G401 (cell line): Measurements from ENCODE around the gene BTRC. TPM values are rescaled to one million over a fixed set of nuclear protein-coding genes. Genes with fewer than 3 reads are reported as not detected.

ENCODE experiments used
- DNase-seq: peaks from one replicate; pipeline ENCODE4 v3.0.0-alpha.2; 2015; ENCODE audit warnings: low spot score
- in situ Hi-C: cut with HindIII; loops from 2 replicates; pipeline ENCODE4 v1.10.0; 2016; ENCODE audit warnings: low sequenced_read_pairs, mixed read lengths
- total RNA-seq: library from RNA; depleted of rRNA; stranded (reverse); fragments of >200 nt; shearing (Covaris generic); gene quantifications from 2 replicates; pipeline ENCODE4 v1.2.3, GENCODE V29; 2014

The BTRC gene
- total RNA-seq, 1 experiment from 2014 or later, result 21.0 TPM

DNA sequence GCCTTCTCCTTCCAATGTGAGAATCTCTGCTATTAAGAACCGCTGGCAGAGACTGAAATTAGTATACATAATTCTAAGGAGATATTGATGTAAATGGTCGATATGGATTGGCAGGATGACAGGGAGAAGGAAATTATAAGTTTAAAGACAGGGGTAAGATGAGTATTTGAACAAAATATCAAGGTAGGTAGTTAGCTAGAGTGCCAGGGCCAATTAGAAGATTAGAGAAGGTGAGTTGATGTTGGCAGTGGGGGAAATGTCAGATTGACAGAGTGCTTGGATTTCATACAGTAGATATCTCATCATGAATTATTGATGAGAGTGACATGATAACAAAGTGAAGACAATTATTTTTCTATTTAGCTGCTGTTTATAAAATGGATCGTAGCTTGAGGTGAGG lies 74.1 kb downstream of the BTRC start:
- DNase-seq, result no peak
- in situ Hi-C loops, result no loop called here

DNA sequence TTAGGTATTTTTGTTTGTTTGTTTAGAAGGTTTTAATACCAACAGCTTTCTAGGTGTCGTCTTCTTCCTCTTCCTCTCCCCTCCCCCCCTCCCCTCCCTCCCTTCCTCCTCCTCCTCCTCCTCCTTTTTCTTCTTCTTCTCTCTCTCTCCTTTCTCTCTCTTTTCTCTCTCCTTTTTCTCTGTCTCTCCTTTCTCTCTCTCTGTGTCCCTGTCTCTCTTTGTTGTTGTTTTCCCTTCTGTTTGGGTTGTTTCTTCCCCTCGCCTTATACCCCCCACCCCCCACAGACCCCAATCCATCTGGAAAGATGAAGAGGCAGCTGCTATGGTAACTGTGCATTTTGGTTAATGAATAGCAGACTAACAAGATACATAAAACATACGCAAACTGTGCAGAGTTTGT lies 75.5 kb downstream of the BTRC start:
- DNase-seq, result no peak
- in situ Hi-C loops, result no loop called here

DNA sequence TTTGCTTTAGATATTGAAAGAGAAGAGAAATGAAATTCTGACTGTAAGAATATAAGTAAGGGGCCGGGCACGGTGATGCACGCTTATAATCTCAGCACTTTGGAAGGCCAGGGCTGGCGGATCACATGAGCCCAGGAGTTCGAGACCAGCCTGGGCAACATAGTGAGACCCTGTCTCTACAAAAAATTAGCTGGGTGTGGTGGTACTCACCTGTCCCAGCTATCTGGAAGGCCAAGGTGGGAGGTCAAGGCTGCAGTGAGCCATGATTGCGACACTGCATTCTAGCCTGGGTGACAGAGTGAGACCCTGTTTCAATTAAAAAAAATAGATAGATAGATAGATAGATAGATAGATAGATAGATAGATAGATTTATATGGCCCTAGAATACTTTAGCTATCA lies 82.3 kb downstream of the BTRC start:
- no peak for DNase-seq
- in situ Hi-C loops, result no loop called here

DNA sequence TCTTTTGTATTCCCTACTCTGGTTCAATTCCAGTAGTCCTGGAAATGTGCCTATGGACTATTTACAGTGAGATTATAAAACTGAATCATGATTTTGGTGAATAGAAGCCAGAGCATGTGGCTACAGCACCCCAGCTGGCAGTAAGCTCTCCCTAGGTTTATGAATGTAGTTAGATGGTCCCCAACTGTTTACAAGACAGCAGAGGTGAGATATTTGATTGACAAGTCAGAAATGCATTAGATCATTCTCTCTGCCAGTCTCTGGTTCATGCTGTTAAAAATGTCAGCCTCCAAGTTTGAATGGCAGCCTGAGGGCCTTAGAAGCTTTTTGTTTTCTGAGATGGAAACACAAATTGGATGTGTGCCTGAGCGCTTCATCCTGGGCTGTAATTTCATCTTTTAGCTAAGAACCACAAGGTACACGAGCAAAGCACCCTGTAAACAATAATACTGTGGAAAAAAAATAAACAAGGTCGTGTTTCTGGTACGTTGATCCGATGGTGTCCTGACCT lies 85.0 kb downstream of the BTRC start:
- no peak for DNase-seq
- in situ Hi-C loops, result no loop called here

DNA sequence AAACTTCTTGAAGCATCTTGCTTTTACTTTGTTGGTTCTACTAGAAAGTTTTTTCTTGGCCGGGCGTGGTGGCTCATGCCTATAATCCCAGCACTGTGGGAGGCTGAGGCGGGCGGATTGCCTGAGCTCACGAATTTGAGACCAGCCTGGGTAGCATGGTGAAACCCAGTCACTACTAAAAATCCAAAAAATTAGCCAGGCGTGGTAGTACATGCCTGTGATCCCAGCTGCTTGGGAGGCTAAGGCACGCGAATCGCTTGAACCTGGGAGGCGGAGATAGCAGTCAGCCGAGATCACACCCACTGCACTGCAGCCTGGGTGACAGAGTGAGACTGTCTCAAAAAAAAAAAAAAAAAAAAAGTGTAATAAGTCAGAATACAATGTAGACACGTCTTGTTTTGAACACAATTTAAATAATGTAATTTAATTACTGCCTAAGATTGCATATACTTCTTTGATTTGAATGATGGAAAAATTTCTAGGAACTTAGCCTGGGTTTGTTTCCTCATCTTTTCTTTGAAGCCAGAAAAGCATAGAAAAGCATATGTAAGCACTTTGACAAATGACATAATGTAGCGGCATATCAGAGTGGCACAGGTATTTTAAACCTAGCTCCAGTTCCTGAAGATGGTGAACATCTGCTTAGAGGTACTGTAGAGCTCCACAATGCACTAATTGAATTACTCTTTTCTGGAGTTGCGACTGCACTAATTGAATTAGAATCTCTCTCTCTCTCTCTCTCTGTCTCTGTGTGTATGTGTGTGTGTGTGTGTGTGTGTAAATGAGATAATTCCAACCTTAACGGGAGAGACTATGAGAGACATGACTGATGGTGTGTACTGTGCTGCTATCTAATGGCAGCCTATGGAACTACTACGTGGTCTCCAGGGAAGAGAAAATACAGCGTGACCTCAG lies 87.8 kb downstream of the BTRC start:
- DNase-seq, result peak; percentile 74
- in situ Hi-C loops, result no loop called here

DNA sequence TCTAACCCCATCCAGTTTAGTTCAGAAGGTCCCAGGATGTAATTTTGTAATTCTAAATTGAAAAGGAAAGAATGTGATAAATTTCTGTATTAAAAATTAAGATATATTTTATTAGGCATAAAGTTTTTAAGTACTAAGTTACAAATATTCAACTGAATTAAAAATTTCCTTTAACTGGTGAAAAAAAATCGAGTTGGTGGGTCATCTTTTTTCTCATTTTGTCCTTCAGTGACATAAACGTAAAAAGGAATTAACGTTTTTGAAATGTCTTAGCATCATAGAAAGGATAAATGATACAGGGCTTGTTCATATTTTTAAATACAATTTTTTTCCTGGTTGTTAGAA lies 88.5 kb downstream of the BTRC start:
- in situ Hi-C loops, result no loop called here
- no peak for DNase-seq

DNA sequence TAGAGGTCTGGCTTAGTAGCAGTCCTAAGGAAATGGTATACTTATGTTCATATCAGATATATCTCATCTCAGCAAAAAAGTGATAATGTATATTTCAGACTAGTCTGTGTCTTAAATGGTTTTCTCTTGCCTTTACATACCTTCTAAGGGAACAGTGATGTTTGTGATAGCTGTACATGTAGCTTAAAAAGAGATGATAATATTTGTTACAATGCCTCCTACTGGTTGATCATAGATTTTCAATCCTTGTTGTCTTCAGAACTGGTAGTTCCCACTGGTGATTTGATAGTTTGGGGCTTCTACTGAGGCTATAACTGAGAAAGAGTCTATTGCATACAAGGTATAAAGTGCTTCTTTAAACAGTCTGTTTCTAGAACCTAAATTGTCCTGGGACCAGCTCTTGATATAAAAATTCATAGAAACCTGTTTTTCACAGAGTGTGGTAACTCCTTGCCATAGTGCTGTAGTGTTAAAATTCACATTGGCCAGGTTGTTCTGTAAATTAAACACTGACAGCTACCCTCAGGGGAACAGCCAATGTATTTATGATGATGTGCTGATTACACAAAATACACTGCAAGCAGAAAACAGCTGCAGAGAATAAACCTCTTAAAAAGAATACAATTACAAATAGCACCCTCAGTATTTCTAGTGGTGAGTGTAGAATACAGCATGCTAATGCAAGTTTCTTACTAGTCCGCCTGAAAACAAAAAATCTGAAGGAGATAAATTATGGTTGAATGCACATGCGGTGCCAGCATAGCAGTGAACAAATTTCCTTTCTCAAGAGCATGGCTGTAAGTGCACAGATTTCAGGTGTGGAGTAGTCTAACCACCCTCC lies 90.3 kb downstream of the BTRC start:
- in situ Hi-C loops, result no loop called here

DNA sequence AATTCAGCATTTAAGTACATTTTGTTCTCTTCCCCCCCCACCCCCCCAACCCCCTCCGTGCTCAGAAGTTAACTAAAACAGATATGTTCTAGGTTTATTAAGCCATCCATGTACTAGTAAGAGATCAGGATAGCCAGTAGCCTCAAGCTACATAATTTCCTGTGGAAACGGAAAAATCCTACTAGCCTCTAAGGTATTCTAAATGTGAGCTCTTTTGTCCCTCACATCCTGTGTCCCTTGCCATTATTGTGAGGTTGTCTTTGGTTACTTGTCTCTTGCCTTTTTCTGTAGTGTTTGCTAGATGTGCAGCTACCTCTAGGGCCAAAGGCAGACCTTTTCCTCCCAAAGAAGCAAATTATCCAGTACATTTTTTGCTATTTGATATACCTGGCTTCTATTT lies 92.1 kb downstream of the BTRC start:
- in situ Hi-C loops, result no loop called here
- DNase-seq, result no peak

More for the DNA sequence above, 90.3 kb downstream of the BTRC start:
- DNase-seq, result no peak

DNA sequence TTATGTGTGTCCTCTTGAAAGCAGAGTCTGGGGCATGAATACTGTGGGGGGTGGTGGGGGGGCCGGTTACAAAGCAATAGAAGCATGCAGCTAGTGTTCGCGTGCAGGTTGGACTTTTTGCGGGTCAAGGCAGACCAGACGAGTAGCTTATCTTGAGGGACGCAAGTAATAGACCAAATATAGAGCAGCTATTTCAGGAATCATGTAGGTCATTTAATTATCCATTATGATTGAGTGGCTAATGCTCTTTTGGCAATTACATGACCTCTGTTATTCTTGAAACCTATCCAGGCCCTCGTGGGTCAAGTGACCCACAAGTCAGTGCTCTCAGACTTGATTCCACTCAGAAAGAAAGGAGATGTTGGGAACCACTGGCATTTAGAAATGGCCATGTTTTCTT lies 93.0 kb downstream of the BTRC start:
- DNase-seq, result no peak
- in situ Hi-C loops, result no loop called here

DNA sequence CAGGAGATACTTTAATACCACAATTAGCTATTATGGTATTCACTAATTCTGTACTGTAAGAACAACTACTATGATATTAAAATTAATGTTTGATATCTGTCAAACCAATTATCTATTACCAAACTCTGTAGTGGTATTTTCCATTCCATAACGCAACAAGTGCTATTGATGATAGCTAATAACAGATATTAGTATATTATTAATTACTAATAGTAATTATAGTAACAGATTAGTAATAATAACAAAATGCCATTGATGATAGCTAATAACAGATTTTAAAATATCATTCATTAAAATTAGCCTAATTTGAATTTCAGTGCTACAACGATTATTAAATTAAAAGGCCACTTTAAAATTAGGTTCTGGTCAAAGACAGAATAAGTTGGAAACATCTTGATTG lies 93.5 kb downstream of the BTRC start:
- in situ Hi-C loops, result no loop called here
- DNase-seq, result no peak

DNA sequence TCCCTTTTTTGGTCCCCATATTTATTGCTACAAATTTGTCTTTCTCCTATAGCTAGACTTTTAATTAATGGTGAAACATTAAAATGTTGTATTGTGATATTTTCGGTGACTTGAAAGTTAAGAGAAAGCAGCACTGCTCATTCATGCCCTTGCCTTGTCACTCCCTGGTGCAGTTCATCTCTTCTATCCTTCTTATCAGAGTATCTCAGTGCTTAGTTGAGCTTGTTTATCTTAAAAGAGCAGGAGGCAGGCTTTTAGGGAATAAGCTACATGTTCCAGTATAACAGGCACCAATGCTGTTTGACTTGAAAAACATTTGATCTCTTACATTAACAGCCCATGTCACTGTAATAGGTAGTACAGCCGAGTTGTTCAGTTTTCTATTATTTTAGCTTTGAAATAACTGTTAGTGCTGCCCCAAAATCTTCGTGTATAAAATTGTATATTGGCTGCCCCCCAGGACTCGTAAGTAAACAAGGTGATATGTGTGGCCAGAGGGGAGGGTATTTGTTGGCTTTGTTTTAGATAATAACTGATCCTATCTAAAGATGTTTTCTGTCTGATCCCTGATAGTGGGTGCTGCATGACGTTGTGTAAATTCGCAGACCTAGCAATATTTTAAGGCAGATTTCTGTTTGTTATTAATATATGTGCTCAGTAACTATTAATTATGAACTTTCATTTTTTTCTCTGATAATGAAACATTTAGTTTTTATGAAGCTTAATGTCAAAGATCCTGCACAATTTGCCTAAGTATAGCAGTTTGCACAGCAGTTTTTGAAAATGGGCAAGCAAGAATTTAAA lies 96.5 kb downstream of the BTRC start:
- in situ Hi-C loops, result no loop called here
- DNase-seq, result no peak

DNA sequence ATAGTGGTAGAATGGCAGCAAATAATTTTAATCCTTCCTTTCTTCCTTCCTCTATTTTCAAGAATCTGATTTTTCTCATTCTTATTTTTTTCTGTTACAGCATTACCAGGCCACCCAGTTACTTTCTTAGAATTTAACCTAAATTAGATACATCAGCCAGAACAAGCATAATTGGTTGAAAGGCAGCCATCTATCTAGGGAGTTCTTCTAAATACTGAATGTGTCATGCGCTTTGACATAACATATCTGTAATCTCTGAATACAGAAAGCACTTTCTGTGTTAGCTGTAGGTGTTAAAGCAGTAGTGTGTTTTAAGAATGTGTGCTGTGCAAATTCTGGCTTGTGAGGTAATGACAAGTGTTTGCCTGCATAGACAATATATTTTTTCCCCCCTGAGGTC lies 97.3 kb downstream of the BTRC start:
- in situ Hi-C loops, result no loop called here
- no peak for DNase-seq

DNA sequence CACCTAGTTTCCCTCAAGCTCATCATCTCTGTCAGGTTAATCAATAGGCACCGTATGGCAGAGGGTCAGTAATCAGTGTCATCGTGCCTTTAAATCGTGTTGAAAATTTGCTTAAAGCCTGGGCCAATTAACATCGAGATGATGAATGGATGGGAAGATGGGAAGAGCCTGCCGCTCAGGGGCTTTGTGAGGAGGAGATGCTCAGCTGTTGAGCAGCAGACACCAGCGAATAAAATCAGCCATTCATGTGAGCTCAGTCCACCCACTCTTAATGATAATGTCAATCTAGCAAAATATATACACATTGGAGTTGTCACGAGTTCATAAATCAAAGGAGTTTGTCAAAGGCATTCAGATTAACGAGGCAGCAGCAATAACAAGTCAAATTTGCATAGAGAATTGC lies 97.7 kb downstream of the BTRC start:
- in situ Hi-C loops, result no loop called here
- no peak for DNase-seq

DNA sequence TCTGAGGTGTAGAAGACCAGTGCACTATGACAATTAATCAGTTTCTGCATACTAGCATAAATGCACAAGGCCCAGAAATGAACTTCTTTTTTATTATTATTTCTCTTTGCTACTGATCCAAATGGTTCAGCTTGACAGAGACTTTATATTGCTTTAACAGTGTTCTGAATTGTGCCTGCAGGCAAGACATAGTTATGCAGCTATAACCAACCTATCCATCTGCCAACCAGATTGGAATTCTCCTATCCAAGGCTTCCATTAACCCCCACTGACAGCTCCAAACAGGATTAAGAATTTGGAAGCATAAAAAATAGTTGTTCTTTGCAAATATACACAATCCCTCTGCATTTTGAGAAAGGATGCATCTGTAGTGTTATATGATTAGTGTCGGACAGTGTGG lies 98.2 kb downstream of the BTRC start:
- in situ Hi-C loops, result no loop called here
- DNase-seq, result no peak

DNA sequence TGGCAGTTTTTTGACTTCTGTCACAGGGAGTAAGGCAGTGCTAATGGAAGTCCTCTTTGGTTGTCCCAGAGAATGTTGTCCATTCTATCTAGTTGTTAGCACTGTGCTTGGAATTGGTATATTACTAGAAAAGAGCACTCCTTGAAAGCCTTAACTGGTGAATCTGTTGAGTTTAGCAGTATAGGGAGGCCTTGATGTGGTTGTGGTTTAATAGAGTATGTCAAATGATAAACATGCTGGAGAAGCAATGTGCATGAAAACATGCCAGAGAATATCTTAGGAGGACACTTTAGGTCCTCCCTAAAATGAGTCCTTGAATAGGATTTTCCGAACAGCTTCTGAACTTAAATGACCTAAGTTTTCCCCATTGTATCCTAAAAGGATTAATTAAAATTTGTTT lies 98.6 kb downstream of the BTRC start:
- no peak for DNase-seq
- in situ Hi-C loops, result no loop called here

DNA sequence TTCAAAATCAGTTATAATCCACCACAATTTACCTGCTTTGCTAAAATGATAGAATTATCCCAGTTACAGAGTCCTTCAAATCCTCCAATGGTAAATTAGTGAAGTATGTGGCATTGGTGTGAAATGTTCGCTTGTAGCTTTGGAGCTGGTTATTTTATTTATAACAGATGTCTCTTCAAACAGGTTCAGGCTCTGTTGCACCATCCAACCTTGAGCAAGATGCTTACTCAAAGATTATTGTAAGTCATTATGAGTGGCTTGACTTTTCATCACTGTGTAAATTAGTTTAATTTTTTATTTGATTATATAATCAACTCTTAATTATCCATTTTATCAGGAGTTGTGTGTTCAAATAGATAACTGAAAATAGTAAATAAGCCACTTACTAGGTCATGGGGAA lies 99.4 kb downstream of the BTRC start:
- in situ Hi-C loops, result no loop called here
- DNase-seq, result no peak

DNA sequence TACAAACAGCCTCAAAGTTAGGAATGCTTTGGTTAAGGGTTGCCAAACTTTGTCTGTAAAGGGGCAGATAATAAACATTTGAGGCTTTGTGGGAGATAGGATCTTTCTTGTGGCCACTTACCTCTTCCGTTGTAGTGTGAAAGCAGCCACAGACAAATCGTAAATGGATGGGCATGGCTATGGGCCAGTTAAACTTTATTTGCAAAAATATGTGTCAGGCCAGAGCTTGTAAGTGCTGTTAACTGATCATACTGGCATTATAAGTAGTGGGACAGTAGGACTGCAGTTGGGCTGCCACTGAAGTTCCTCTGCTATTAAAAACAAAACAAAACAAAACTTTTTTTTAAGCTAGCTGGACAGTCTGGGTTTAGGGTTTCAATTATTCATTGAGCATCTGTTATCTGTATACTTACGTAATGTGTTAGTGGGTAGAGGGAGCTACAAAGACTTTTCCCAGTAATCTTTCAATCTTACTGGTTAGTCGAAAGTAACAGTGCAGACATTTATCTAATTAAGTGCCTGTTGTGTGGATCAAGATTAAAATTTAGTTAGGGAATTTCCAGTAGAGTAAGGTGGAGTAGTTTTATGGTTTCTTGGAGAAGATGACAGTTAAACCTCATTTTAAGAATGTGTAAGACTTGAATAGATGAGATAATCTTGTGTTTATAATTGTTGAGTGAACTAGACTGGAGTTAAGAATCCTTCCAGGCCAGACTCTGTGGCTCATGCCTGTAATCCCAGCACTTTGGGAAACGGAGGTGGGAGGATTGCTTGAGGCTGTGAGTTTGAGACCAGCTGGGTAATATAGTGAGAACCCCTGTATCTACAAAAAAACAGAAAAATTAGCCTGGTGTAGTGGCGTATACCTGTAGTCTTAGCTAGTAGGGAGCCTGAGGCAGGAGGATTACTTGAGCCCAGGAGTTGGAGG lies 100.1 kb downstream of the BTRC start:
- in situ Hi-C loops, result no loop called here

DNA sequence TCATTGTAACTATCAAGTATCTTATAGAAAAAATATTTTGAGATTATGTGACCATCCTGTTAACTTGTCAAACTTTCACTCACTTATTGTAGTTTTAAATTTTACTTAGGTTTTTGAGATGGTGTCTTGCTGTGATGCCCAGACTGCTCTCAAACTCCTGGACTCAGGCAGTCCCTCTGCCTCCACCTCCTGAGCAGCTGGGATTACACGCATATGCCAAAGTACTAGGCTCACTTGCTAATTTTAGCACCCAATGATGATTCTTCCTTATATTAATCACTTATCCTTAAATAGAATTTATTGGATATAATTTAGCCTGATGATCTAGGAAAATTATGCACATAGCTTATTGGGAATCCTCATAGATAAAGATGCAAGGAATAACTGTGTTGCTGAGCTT lies 104.9 kb downstream of the BTRC start:
- in situ Hi-C loops, result no loop called here

More for the DNA sequence above, 100.1 kb downstream of the BTRC start:
- no peak for DNase-seq

DNA sequence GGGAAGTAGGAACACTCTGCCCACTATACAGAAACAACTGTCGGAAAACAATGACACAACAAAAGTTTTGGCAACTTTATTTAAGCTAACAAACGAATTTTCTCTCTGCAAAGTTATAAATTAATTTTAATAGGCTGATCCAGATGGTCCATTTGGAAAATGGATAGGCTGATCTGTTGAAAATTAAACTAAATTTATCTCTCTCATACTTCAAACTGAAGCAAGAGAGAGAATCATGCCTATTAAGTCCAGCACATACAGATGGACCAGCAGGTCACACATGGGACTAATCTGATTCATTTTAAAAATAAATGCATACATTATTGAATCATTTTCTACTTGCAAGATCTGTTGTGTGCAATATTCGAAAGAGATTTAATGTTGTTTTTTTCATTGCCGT lies 110.1 kb downstream of the BTRC start:
- no peak for DNase-seq
- in situ Hi-C loops, result no loop called here

More for the DNA sequence above, 104.9 kb downstream of the BTRC start:
- no peak for DNase-seq
